Measurements from ENCODE around the gene MAST4. TPM values are rescaled to one million over a fixed set of nuclear protein-coding genes. Genes with fewer than 3 reads are reported as not detected.

Gene MAST4
- total RNA-seq, 1 donor = 12.7 TPM

DNA sequence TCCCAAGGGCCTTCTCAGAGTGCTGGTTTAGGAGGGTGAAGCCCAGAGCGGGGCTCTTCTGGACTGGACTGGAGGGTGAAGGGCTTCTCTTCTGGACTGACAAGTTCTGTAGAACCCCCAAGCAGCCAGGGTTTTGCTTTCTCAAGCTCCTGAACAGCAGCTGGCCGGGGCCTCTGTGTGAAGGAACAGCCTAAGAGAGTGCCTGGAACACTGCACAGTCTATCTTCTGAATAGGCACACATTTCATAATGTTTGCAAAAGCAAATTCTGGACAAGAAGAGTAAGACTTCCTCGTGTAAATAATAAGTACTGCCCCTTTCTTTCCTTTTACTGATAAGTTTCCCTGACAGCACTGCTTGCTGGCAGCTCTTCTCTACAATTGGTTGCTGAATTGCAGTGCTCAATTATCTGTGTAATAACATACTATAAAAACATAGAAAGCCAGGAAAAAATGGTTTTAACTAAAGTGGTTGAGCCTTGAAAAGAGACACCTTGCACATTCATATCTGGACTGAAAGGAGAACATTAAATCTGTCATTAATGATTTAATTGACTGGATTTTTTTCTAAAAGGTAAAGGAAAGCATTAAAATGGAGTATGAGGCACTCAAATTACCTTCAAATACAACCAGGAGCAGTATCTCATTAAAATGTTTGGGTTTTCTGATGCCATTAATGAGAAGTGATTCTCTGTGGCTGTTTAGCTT, 20.5 kb downstream of the MAST4 start:
- Histone ChIP-seq H3K4me1 (ENCODE audit: insufficient read depth, low read length) (no peaks in the 10 kb centered on the region), H3K27me3 (ENCODE audit: insufficient read depth, low read length) (peaks cover 3% of the 10 kb centered on the region), H3K9me3 (ENCODE audit: low read depth, low read length) (no peaks in the 10 kb centered on the region), H3K27ac (ENCODE audit: low read depth, low read length) (no peak overlapping the region), H3K4me3 (ENCODE audit: insufficient read depth, low read length) (no peak overlapping the region), H2AFZ (ENCODE audit: low read length) (no peak overlapping the region), H3K4me2 (ENCODE audit: insufficient read depth, low read length) (no peak overlapping the region), H4K20me1 (ENCODE audit: insufficient read depth, low read length) (no peaks in the 10 kb centered on the region), H3K36me3 (ENCODE audit: insufficient read depth, low read length) (no peaks in the 10 kb centered on the region), H3K79me2 (ENCODE audit: insufficient read depth, low read length) (no peaks in the 10 kb centered on the region)
- TF ChIP-seq, protein P1, sequence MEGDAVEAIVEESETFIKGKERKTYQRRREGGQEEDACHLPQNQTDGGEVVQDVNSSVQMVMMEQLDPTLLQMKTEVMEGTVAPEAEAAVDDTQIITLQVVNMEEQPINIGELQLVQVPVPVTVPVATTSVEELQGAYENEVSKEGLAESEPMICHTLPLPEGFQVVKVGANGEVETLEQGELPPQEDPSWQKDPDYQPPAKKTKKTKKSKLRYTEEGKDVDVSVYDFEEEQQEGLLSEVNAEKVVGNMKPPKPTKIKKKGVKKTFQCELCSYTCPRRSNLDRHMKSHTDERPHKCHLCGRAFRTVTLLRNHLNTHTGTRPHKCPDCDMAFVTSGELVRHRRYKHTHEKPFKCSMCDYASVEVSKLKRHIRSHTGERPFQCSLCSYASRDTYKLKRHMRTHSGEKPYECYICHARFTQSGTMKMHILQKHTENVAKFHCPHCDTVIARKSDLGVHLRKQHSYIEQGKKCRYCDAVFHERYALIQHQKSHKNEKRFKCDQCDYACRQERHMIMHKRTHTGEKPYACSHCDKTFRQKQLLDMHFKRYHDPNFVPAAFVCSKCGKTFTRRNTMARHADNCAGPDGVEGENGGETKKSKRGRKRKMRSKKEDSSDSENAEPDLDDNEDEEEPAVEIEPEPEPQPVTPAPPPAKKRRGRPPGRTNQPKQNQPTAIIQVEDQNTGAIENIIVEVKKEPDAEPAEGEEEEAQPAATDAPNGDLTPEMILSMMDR (IDR thresholded peaks at IDR 0.05; ENCODE audit: extremely low read depth, low read depth, low read length) = no peak
- no peak for DNase-seq (ENCODE audit: insufficient read length, low spot score, missing footprints)

DNA sequence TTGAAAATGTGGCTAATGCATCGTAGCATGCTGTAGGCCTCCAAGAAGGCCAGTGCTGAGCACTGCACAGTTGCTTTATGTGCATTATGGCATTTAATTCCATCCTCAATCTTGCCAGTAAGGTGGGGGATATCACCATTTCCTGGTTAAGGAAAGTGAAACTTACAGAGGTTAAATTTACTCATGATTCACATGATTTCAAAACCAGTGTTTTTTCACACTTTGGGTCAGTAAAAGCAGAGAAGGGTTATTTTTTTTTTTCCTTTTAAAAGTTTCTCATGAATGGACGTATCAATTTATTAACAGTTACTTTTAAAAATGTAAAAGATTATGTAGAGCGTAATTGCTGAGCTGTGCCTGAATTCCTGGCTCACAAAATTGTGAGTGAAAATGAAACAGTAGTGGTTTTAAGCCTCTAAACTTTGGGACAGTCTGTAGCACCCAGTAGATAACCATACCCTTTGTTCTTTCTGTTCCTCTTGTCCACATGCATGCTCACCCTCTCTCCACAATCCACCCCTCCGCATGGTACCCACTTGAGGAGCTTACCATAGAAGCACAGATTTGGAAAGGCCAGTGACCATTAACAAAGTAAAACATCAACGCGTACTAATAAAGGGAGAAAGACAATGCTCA, 21.2 kb downstream of the MAST4 start:
- Histone ChIP-seq H3K36me3 (ENCODE audit: insufficient read depth, low read length) (no peaks in the 10 kb centered on the region), H3K27ac (ENCODE audit: low read depth, low read length) (no peak overlapping the region), H4K20me1 (ENCODE audit: insufficient read depth, low read length) (no peaks in the 10 kb centered on the region), H3K4me1 (ENCODE audit: insufficient read depth, low read length) (no peaks in the 10 kb centered on the region), H2AFZ (ENCODE audit: low read length) (no peak overlapping the region), H3K27me3 (ENCODE audit: insufficient read depth, low read length) (peaks cover 3% of the 10 kb centered on the region), H3K4me3 (ENCODE audit: insufficient read depth, low read length) (no peak overlapping the region), H3K9me3 (ENCODE audit: low read depth, low read length) (no peaks in the 10 kb centered on the region), H3K4me2 (ENCODE audit: insufficient read depth, low read length) (no peak overlapping the region), H3K79me2 (ENCODE audit: insufficient read depth, low read length) (no peaks in the 10 kb centered on the region)
- TF ChIP-seq, protein P1 (IDR thresholded peaks at IDR 0.05; ENCODE audit: extremely low read depth, low read depth, low read length) = no peak
- no peak for DNase-seq (ENCODE audit: insufficient read length, low spot score, missing footprints)

DNA sequence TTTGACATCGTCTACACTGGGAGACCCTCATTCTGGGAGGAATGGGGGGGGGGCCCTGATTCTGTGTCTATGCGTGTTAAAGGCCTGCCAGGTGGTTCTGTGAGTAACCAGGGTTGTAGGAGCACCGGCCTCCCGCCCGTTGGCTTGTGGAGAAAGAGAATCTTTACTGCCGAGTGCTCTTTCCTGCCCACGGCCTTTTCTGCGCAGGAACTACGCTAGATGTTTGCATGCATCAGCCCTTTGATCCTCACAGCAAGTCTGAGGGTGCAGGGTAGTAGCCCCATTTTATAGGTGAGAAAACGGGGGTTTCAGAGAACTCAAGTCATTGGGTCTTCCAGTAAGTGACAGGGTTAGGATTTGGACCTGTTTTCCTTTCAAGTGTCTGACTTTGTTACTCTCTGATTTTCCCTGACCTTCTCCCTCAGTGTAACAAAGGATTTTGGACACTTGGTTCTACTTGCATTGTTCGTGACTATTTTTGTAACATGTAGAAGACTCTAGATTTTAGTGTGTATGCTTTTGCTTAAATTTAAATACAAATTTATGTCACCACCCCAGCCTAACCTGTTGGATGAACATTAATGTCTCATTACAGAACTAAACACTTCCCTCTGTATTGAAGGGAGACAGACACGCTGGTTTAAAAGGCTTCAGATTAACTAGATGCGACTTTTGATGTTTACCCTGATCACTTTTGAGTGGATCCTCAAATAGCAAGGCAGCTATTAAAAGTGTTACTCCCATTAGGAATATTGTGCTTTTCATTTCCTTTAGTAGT, 22.0 kb downstream of the MAST4 start:
- Histone ChIP-seq H3K4me2 (ENCODE audit: insufficient read depth, low read length) (no peak overlapping the region), H3K9me3 (ENCODE audit: low read depth, low read length) (no peaks in the 10 kb centered on the region), H3K4me3 (ENCODE audit: insufficient read depth, low read length) (no peak overlapping the region), H3K79me2 (ENCODE audit: insufficient read depth, low read length) (no peaks in the 10 kb centered on the region), H3K36me3 (ENCODE audit: insufficient read depth, low read length) (no peaks in the 10 kb centered on the region), H3K27ac (ENCODE audit: low read depth, low read length) (no peak overlapping the region), H3K27me3 (ENCODE audit: insufficient read depth, low read length) (peaks cover 3% of the 10 kb centered on the region), H2AFZ (ENCODE audit: low read length) (no peak overlapping the region), H4K20me1 (ENCODE audit: insufficient read depth, low read length) (no peaks in the 10 kb centered on the region), H3K4me1 (ENCODE audit: insufficient read depth, low read length) (no peaks in the 10 kb centered on the region)
- TF ChIP-seq, protein P1 (IDR thresholded peaks at IDR 0.05; ENCODE audit: extremely low read depth, low read depth, low read length) = no peak
- no peak for DNase-seq (ENCODE audit: insufficient read length, low spot score, missing footprints)

DNA sequence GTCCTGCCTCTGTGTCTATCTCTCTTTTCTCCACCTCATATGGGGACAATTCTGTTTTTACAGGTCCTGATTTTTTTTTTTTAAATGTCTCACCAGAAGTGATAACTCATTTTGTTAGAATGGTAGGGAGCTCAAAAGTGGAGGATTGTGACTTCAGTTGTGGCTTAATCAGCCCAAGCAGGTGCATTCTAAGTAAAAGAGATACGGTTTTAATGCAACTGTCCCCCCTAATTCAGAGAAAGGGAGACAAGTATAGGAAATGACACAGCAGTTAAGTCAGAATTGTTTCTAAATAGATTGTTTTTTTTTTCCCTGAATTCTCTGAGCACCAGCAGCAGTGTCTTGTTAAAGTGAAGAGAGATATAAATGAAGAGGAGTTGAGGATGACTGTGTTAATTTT, 24.5 kb downstream of the MAST4 start:
- H3K27ac ChIP-seq (ENCODE audit: low read depth, low read length) = no peak overlapping the region
- TF ChIP-seq, protein P1 (IDR thresholded peaks at IDR 0.05; ENCODE audit: extremely low read depth, low read depth, low read length) = no peak
- no peaks in the 10 kb centered on the region for H4K20me1 ChIP-seq (ENCODE audit: insufficient read depth, low read length)
- no peak overlapping the region for H3K4me2 ChIP-seq (ENCODE audit: insufficient read depth, low read length)
- H3K27me3 ChIP-seq (ENCODE audit: insufficient read depth, low read length) = peaks cover 3% of the 10 kb centered on the region
- no peak overlapping the region for H3K4me3 ChIP-seq (ENCODE audit: insufficient read depth, low read length)
- H3K4me1 ChIP-seq (ENCODE audit: insufficient read depth, low read length) = no peaks in the 10 kb centered on the region
- H3K36me3 ChIP-seq (ENCODE audit: insufficient read depth, low read length) = no peaks in the 10 kb centered on the region
- H2AFZ ChIP-seq (ENCODE audit: low read length) = no peak overlapping the region
- no peaks in the 10 kb centered on the region for H3K9me3 ChIP-seq (ENCODE audit: low read depth, low read length)
- no peak for DNase-seq (ENCODE audit: insufficient read length, low spot score, missing footprints)
- no peaks in the 10 kb centered on the region for H3K79me2 ChIP-seq (ENCODE audit: insufficient read depth, low read length)
